Measurements from ENCODE around the gene ZNF410.
"Not testable (repeated sequence)": the region's sequence is repeated elsewhere in the genome, so short reads cannot be mapped to it uniquely, and the experiment has no call there.

ZNF410 gene

DNA sequence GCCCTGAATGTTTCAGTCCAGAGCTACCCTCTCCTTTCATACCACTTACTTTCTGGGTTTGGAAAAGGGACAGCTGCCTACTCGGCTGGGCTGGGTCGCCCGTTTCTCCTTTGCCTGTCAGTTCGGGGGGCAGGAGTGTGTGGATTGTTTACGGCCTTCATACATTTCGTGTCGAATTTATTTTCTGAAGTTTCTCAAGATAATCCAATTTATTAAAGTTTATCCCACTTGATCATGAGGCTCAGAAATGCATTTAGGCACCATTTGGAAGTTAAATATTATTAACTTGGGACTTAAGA lies 608 bp downstream of the ZNF410 start:
- DNase-seq, result peak in 1 of 2 experiments; percentile 1

- DNase-seq, result no peak
These were observed 1.2 kb downstream of the ZNF410 start for GRCh38 chr14:73887694-73888459.

GRCh38 chr14:73888460-73888725 lies 1.7 kb downstream of the ZNF410 start:
- DNase-seq, result no peak

GRCh38 chr14:73888971-73889370 lies 2.3 kb downstream of the ZNF410 start:
- DNase-seq, result no peak

DNA sequence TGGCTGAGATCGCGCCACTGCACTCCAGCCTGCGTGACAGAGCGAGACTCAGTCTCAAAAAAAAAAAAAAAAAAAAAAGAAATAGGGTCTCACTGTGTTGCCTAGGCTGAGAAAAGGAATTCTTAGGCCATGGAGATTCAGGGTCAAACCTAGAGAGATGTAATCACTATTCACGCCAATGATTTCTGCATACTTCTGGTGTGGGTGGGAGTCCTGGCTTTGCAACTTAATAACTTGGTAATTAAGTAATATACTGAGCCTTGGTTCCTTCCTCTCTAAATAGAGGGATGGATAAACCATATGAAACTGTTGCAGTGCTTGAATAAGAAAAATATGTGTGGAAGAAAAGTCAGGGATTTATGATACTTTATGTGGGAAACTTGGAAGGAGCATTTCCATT lies 2.7 kb downstream of the ZNF410 start:
- no peak for DNase-seq

- not testable (repeated sequence) for DNase-seq
These were observed 7.6 kb downstream of the ZNF410 start for GRCh38 chr14:73894180-73894687.

DNA sequence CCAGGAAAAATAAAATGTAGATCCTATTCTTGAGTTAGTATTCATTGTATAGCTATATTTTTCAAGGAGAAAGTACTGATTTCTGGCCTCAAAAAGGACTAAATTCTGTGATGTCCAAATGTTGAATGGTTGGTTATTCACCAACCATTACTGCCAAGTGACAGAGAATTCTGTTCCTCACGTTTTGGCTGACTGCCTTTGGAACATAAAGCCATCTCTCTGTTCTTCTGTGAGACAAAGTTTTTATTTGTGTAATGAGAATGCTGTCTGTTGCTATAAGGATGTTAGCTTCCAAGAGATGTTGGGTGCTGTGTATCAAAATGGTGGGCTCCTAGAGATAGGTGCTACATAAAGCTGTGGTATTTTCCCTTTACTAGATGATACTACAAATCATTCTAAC lies 9.3 kb downstream of the ZNF410 start:
- no peak for DNase-seq

DNA sequence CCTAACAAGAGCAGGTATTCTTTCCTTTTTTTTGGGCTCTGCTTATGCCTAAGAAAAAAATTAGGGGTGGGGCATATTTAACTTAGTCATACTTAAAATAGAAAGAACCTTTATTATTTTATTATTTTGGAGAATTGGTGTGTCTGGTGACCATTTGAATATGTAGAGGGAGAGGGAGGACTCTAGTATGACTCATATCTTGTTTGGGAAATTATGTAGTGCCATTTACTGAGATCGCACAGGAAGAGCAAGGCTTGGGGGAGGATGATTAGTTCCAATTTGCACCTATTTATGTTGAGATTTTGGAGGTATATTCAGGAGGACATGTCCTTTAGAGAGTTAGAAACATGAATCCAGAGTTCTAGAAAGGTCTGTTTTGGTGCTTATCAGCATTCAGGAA lies 9.9 kb downstream of the ZNF410 start:
- no peak for DNase-seq

GRCh38 chr14:73903028-73903427 lies 16.4 kb downstream of the ZNF410 start:
- DNase-seq, result no peak

- DNase-seq, result no peak
These were observed 23.0 kb downstream of the ZNF410 start for GRCh38 chr14:73909681-73910080.

DNA sequence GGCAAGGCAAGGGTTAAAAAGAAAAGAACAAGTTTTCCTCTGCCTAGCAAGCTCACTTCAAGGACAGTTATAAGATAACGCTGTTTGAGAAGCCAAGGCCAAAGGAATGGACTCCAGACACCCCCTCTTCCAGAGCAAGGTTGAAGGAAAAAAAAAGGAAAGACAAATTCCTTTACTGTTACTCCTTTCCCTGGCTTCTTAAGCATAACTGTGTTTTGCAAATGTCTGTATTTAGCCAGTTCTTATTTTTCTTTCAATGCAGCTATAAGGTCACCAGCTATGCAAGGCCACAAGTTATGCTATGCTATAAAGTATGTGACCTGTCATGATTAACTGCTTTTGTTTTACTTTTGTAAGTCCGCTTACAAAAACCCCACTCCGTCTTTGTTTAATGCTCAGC lies 26.6 kb downstream of the ZNF410 start:
- no peak for DNase-seq

- no peak for DNase-seq
These were observed 29.7 kb downstream of the ZNF410 start for GRCh38 chr14:73916324-73916723.

GRCh38 chr14:73919457-73919856 lies 32.8 kb downstream of the ZNF410 start:
- DNase-seq, result not testable (repeated sequence)

DNA sequence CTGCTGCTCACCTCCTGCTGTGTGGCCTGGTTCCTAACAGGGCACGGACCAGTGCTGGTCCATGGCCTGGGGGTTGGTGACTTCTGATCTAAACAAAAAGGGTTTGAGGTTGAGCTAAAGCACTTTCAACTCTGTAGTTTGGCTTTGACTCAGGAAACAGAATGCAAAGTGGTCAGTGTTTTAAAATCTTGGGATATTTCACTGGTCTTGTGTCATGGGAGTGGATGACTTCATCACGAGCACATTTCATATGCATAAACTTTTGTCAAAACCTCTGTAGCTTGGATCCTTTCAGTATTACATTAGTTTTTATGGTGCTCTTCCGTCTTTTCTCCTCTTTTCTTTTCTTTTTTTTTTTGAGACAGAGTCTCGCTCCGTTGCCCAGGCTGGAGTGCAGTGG lies 37.7 kb downstream of the ZNF410 start:
- no peak for DNase-seq

DNA sequence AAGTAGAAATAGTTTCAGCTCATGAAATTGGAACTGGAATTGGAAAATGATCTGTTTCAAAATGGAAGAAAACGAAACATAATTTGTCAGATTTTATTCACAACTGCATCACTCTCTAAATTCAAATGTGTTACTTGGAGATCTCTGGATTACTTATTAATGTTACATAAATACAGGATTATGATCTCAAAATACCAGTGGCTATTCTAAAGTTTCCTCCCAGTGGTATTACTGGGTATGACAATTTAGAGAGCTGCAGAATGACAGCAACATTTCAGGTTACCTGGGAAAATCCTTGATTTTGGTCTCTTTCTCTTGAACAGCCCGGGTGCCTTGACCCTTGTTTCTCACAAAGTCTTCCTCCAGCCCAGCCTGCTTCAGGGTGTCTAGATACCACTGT lies 49.0 kb downstream of the ZNF410 start:
- no peak for DNase-seq

DNA sequence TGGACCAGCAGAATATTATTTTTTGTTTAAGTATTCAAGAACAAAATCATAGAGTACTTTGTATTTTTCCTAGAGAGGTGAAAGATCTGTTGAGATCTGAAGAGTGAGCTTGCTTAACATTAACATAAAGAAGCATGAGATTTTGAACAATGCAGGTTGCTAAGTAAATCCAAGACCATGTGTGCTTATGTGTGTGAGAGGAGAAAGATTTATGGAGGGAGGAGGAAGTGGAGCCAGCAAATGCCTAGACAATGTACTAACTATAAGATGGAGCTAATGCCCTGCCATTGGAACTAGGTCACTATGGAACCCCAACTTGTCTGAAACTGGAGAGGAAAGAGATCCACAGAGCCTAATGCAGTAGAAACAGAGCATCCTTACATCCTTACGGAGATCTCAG lies 49.9 kb downstream of the ZNF410 start:
- no peak for DNase-seq

- DNase-seq, result no peak
These were observed 50.4 kb downstream of the ZNF410 start for GRCh38 chr14:73937012-73937411.

GRCh38 chr14:73942180-73942579 lies 55.5 kb downstream of the ZNF410 start:
- DNase-seq, result no peak

GRCh38 chr14:73943083-73943482 lies 56.4 kb downstream of the ZNF410 start:
- DNase-seq, result no peak

GRCh38 chr14:73944432-73945158 lies 57.9 kb downstream of the ZNF410 start:
- DNase-seq, result no peak

DNA sequence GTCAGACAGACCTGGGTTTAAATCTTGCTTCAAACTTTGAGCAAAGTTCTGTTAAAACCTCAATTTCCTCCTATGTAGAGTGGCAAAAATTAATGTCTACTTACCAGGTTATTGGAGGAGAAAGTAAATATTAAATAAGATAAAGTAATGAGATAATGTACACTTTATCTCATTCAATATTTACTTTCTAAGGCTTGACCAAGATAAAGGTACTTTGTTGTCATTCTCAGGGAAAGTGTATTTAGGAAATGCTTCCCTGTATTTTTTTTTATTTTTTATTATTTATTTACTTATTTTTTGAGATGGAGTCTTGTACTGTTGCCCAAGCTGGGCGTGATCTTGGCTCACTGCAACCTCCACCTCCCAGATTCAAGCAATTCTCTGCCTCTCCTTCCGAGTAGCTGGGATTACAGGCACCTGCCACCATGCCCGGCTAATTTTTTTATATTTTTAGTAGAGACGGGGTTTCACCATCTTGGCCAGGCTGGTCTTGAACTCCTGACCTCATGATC lies 58.6 kb downstream of the ZNF410 start:
- DNase-seq, result no peak

DNA sequence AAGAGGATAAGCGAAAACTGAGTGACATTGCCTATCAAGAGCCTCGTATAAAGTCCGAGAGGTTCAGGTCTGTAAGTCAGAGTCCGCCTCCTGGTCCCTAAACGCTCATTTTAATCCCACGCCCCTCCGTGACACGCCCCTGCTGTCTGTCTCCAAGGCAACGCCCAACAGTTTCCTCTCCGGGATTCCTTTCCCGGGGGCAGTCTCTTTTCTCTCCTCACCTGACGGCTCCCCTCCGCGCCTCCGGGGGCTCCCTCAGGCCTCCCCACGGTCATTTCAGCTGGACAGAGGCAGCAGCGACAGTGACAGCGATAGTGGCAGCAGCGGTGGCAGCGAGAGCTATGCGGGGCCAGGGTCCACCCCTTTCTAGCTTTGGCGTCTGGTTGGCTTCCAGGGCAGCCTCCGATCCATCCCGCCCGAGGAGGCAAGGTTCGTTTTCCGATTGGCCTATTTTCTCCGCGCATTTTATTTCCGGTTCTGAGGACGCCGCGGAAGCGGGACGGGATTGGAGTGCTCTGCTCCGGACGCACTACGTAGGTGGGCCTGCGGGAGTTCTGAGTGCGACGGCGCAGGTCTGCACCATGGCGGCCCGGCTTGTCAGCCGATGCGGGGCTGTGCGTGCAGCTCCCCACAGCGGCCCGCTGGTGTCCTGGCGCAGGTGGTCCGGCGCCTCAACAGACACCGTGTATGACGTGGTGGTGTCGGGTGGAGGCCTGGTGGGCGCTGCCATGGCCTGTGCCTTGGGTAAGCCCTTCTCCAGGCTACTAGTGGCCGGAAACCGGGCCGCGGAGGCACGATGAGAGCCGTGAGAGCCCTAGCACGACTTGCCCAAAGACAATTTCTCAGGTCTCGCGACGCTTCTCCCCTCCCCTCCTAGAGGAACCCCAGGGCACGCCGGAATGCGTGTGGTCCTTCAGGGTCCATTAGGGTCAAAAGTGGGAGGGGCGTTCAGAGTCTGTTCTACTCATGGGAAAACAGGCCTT lies 63.4 kb downstream of the ZNF410 start, which contains the start of the genes COQ6 and FAM161B:
Gene COQ6 (plus strand): TSS at position 551 of the 983 bp plus-strand sequence. CDS start 31 bp downstream, at position 582.
Gene FAM161B (minus strand): TSS at position 343 of the 983 bp plus-strand sequence. CDS start 68 bp downstream, at position 275.
- peak; percentile 82 to 83 for DNase-seq

DNA sequence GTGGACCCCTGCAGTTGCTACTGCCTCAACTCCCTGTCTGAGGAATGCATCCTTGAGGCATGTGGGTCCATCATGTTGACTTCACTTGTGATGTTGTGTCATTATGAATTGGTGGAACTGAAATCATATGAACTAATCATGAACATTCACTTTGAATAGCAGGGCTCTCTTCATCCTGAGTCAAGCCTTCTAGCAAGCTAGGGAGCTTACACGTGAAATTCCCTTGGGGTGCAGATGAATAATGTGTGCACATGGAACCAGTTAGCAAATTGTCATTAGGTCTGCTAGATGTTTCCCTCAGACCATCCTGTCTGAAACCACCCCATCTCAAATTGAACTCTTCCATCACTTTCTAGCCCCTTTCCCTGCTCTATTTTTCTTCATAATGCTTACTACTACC lies 67.1 kb downstream of the ZNF410 start:
- no peak for DNase-seq

Data from activated CD4-positive, alpha-beta T cell treated with anti-CD3 and anti-CD28 coated beads, Interleukin-2, amount 50 U/mL, for 4 hours (primary cell).